Myometrial cell (primary cell): Measurements from ENCODE around the gene TP53TG3D. TPM values are rescaled to one million over a fixed set of nuclear protein-coding genes. Genes with fewer than 3 reads are reported as not detected.

ENCODE experiments used
- total RNA-seq: library from RNA; depleted of rRNA; stranded (reverse); fragments of >200 nt; gene quantifications from 2 replicates; pipeline ENCODE4 v1.2.3, GENCODE V29; 2015

The TP53TG3D gene
- total RNA-seq, result 0.71 TPM in 1 of 2 replicates, not detected in the other

GRCh38 chr16:32252986-32253385 lies at the start of gene TP53TG3D:
Gene TP53TG3D (plus strand): TSS chr16:32253286. CDS start chr16:32253354, 68 bp downstream.

